GM12878 (cell line): Measurements from ENCODE around the gene MYO1E.
"Not testable (repeated sequence)": the region's sequence is repeated elsewhere in the genome, so short reads cannot be mapped to it uniquely, and the experiment has no call there.

Experiments used
- ATF3 ChIP-seq: IDR thresholded peaks from 2 replicates; pipeline ENCODE4 v1.6.1; 2011; ENCODE audit warnings: low read depth, mild to moderate bottlenecking, low read length, moderate library complexity, borderline replicate concordance; ENCODE audit errors: extremely low read depth
- BACH1 ChIP-seq: fragments of 450-650 bp; IDR thresholded peaks from 2 replicates; pipeline ENCODE4 v1.6.1; 2017; ENCODE audit warnings: mild to moderate bottlenecking, borderline replicate concordance
- CREB1 ChIP-seq: IDR thresholded peaks from 2 replicates; pipeline ENCODE4 v1.6.1; 2012; ENCODE audit warnings: low read depth, mild to moderate bottlenecking, inconsistent platforms
- CREM ChIP-seq: IDR thresholded peaks from 2 replicates; pipeline ENCODE4 v1.6.1; 2014; ENCODE audit warnings: antibody characterized with exemption, low read depth
- CTCF ChIP-seq, 3 experiments: IDR thresholded peaks in 2 of 3; conservative IDR thresholded peaks in 1 of 3; 2 replicates each; pipeline ENCODE4 v1.5.1; 2011; ENCODE audit warnings: low read depth in 3 of 3, low read length in 3 of 3, mild to moderate bottlenecking in 3 of 3, control low read depth in 2 of 3, moderate library complexity in 2 of 3, inconsistent platforms in 1 of 3, mixed read lengths in 1 of 3; ENCODE audit not compliant: control insufficient read depth in 2 of 3, insufficient read depth in 1 of 3; ENCODE audit errors: extremely low read depth in 1 of 3
- EZH2 ChIP-seq: IDR thresholded peaks from 2 replicates; pipeline ENCODE4 v1.6.1; 2012; ENCODE audit warnings: low read depth, mild to moderate bottlenecking, control low read depth, inconsistent platforms, low read length, borderline replicate concordance; ENCODE audit not compliant: control insufficient read depth
- NR2C2 ChIP-seq: IDR thresholded peaks from 2 replicates; pipeline ENCODE4 v1.6.1; 2011; ENCODE audit warnings: borderline replicate concordance, low read depth; ENCODE audit not compliant: control insufficient read depth, insufficient read length
- POLR2AphosphoS2 ChIP-seq: IDR thresholded peaks from 2 replicates; pipeline ENCODE4 v1.6.1; 2011; ENCODE audit warnings: low read depth, mild to moderate bottlenecking, low read length, improper control_type of control experiment, moderate library complexity
- POLR2AphosphoS5 ChIP-seq: IDR thresholded peaks from 2 replicates; pipeline ENCODE4 v1.6.1; 2011; ENCODE audit warnings: mild to moderate bottlenecking, low read length, inconsistent platforms
- SP1 ChIP-seq: IDR thresholded peaks from one replicate; pipeline ENCODE4 v1.6.1; 2011; ENCODE audit warnings: low read depth, low read length
- USF1 ChIP-seq: IDR thresholded peaks from 2 replicates; pipeline ENCODE4 v1.6.1; 2011; ENCODE audit warnings: borderline replicate concordance, low read depth, mild to moderate bottlenecking, moderate library complexity, mixed read lengths, low read length; ENCODE audit not compliant: insufficient read depth; ENCODE audit errors: extremely low read length

- not testable (repeated sequence) for TF ChIP-seq CREM; EZH2; CTCF (IDR thresholded peaks at IDR 0.05 in 2 of 3, conservative IDR thresholded peaks at IDR 0.05 in 1 of 3; ENCODE audit: control insufficient read depth in 2 of 3, extremely low read depth in 1 of 3, insufficient read depth in 1 of 3, low read depth in 3 of 3, low read length in 3 of 3); ATF3; NR2C2; POLR2AphosphoS2; POLR2AphosphoS5; USF1; SP1; CREB1; BACH1
Measured at GRCh38 chr15:59127255-59127654, 245.4 kb downstream of the MYO1E start.
